Activated CD4-positive, CD25-positive, alpha-beta regulatory T cell treated with anti-CD3 and anti-CD28 coated beads, Interleukin-2, amount 50 U/mL, for 24 hours (primary cell): ENCODE measurements around the gene SDS.

Source experiments
- ATAC-seq, 2 donors: fragments of 150-1000 bp; cut with Tn5 transposase; one replicate each; pipeline ENCODE4 v1.10.0; 2021; ENCODE audit warnings: mild to moderate bottlenecking in 1 of 2, moderate library complexity in 1 of 2

Gene SDS

GRCh38 chr12:113398346-113399290 lies 5.1 kb downstream of the SDS start:
- ATAC-seq, result no peak

DNA sequence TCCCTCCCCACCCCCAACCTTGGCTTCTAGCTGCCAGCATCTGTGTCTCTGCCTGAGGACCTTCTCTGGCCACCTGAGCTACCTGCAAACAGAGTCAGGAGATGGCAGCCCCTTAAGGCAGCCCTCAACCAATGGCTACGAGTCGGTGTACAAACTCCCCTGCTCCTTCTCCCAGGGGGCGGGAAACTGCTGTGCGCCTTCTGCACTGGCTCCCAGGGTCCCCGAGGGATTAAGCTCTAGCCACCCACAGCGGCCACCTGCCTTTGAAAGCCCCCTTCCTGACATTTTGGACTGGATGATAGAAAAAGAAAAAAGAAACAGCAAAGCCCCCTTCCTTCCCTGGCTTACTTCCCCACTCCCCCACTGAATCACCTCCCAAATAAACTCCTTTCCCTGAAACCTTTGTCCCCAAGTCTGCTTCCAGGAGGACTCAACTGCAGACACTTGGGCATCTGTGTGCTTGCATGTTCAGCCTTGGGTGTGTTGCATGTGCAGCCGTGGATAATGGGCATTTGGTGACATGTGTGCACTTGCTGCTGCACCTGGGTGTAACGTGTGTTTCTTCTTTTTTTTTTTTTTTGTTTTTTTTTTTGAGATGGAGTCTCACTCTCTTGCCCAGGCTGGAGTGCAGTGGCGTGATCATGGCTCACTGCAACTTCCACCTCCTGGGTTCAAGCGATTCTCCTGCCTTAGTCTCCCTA lies 6.0 kb downstream of the SDS start:
- ATAC-seq, result no peak

GRCh38 chr12:113396828-113397496 lies 6.7 kb downstream of the SDS start:
- ATAC-seq, result no peak

- no peak for ATAC-seq
Measured at GRCh38 chr12:113396200-113396599, 7.5 kb downstream of the SDS start.

DNA sequence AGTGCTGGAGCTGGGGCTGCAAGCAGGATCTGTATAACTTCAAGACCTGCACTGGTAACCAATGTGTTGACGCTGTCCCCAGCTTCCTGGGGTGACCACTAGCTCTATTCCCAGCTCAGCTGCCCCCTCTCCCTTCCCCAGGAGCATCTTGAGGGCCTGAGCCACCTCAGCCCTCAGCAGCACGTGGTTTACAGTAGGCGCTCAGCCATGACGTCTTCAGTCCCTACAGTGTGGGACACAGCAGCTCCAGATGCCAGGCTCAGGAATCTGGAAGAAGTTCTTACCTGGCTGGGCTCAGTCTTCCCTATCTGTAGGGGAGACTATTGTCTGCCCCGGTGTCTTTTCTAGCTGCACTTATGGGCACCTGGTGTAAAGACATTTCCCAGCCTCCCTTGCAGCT lies 8.6 kb downstream of the SDS start:
- no peak for ATAC-seq

DNA sequence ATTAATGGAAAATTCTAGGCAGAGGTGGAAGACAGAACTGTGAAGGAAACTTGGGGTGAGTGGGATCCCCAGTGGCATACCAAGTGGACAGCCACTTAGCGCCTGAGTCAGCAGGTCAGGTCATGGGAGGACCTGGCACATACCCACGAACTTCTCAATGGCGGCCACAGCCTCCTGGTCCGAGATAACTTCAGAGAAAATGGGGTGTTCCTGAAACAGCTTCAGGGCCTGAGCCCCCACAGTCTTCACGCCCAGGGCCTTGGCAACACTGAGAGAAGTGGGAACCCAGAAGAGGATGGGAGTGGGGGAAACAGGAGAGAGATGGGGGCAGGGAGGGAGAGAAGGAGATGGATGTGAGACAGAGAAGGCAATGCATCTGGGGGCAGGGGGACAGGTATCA lies 9.9 kb downstream of the SDS start:
- ATAC-seq, result no peak

GRCh38 chr12:113392988-113393579 lies 10.6 kb downstream of the SDS start:
- ATAC-seq, result no peak

DNA sequence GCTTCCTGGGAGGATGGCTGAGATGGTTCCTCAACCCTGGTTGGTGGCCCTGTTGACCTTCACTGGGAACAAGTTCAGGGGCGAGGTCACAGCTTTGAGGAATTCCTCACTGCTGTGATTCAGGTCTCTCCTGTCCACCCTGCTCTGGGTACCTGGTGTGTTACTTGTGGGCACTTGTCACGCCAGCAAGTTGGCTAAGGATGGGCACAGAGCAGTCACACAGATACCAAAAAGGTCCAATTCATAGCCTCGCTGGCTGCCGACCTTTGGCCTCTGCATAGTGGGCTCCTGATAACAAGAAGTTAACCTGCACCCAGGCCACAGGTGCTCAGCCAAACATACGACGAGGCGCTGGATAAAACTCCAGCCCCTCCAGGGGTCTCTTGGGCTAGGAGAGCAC lies 11.2 kb downstream of the SDS start:
- no peak for ATAC-seq

GRCh38 chr12:113391650-113392337 lies 11.9 kb downstream of the SDS start:
- ATAC-seq, result no peak

GRCh38 chr12:113391145-113391544 lies 12.5 kb downstream of the SDS start:
- no peak for ATAC-seq

- ATAC-seq, result no peak
Measured at GRCh38 chr12:113390064-113391043, 13.3 kb downstream of the SDS start.

DNA sequence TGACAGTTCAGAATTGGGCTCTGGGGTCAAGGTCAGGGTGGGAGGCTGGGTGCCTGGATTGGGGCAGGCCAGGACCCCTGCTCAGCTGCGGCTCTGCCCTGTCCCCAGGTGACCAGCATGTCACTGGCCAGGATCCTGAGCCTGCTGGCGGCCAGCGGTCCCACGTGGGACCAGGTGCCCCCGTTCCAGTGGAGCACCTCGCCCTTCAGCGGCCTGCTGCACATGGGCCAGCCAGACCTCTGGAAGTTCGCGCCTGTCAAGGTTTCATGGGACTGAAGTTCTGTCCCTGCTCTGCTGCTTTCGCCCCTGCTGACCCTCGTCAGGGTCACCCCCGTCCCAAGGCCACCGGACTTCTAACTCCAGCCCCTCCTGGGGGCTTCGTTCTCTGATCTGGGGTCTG lies 15.3 kb downstream of the SDS start:
- no peak for ATAC-seq

DNA sequence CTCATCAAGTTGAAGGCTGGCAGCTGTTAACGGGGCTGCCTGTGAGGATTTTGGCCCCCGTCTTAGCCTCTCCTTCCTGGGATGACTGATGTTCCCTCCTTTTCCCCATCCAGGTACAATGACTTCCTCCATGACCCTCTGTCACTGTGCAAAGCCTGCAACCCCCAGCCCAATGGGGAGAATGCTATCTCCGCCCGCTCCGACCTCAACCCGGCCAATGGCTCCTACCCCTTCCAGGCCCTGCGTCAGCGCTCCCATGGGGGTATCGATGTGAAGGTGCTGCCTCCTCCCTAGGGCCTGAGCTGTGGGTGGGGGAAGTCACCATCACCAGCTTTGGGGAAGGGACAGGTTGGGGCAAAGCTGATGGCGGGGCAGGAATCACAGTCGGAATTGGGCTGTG lies 16.1 kb downstream of the SDS start:
- ATAC-seq, result no peak

GRCh38 chr12:113386866-113387566 lies 16.7 kb downstream of the SDS start:
- no peak for ATAC-seq

GRCh38 chr12:113385282-113385882 lies 18.3 kb downstream of the SDS start:
- no peak for ATAC-seq

GRCh38 chr12:113384778-113385177 lies 18.9 kb downstream of the SDS start:
- ATAC-seq, result no peak

DNA sequence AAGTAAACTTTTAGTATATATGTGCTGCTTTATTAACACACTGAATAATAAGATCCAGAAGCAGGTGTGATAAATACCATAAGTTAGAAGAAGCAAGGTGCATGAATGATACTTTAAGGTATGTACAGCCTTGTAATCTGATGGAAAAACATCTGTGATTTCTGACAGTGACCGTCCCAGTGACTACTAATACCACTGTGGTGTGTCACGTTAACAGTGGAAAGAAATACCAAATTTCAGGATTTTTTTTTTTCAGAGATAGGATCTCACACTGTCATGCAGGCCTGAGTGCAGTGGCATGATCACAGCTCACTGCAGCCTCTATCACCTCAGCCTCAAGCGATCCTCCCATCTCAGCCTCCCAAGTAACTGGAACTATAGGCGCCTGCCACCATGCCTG lies 21.5 kb downstream of the SDS start:
- no peak for ATAC-seq

DNA sequence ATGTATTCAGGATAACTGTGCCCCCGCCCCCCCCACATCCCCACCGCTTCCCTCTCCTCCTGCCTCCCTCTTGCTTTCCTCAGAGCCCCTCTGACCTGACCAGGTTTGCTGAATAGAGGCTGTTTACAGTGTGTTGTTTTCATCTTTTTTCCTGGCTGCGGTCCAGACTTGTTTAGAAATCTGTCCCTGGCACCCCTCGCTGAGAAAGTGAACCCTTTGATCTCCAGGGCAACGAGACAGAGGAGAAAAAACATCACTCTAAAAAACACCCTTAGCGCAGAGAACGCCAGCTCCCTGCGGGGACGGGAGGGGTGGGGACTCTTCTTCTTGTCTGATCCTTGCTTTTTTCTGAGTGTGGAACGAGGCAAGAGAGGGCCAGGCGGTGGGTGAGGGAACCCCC lies 22.5 kb downstream of the SDS start:
- ATAC-seq, result no peak

DNA sequence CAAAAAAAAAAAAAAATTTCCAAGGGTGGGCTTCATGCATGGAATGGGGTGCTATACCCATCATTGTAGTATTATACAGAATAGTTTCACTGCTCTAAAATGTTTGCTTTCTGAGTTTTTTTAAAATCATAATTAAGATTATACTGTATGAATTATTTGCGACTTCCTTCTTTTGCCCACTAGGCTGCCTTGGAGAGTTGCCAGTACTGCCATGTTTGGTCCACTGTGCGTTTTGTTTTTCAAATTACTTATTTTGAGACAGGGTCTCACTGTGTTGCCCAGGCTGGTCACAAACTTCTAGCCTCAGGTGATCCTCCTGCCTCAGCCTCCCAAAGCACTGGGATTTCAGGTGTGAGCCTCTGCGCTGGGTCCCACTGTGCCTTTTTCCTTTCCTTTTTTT lies 25.4 kb downstream of the SDS start:
- no peak for ATAC-seq

DNA sequence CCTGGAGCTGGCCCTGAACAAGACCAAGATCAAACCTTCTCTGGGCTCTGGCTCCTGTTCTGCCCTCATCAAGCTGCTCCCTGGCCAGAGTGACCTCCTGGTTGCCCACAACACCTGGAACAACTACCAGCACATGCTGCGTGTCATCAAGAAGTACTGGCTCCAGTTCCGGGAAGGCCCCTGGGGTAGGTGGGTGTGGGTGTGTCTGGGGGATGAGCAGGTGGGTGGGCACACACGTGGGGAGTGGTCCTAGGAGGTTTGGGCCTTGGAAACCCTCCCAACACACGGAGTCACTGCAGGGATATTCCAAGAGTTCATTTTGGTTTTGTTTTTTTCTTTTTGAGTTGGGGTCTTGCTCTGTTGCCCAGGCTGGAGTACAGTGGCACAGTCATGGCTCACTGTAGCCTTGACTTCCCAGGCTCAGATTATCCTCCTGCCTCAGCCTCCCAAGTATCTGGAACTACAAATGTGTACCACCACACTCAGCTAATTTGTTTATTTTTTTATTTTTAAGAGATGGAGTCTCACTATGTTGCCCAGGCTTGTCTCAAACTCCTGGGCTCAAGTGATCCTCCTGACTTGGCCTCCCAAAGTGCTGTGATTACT lies 28.8 kb downstream of the SDS start:
- ATAC-seq, result no peak
